ENCODE measurements around the gene FASN. TPM values are rescaled to one million over a fixed set of nuclear protein-coding genes. Genes with fewer than 3 reads are reported as not detected.

Gene FASN
- polyA plus RNA-seq, 2 of the 4 experiments (the other 2 are of a cell fraction), result 12.9 to 169 TPM

DNA sequence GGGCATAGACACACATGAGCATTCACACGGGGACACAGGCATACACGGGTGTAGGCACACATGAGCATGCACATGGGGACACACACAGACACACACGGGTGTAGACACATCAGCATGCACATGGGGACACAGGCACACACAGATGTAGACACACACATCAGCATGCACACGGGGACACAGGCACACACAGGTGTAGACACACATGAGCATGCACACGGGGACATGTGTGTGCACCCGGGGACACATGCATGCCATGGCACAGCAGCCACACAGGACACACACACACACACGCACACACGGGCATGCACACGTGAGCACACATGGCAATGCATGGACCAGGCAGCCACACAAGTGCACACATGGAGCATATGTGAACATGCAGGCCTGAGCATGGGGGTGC is 55.4 kb downstream of the FASN start (continued):
- TF ChIP-seq, protein P1, sequence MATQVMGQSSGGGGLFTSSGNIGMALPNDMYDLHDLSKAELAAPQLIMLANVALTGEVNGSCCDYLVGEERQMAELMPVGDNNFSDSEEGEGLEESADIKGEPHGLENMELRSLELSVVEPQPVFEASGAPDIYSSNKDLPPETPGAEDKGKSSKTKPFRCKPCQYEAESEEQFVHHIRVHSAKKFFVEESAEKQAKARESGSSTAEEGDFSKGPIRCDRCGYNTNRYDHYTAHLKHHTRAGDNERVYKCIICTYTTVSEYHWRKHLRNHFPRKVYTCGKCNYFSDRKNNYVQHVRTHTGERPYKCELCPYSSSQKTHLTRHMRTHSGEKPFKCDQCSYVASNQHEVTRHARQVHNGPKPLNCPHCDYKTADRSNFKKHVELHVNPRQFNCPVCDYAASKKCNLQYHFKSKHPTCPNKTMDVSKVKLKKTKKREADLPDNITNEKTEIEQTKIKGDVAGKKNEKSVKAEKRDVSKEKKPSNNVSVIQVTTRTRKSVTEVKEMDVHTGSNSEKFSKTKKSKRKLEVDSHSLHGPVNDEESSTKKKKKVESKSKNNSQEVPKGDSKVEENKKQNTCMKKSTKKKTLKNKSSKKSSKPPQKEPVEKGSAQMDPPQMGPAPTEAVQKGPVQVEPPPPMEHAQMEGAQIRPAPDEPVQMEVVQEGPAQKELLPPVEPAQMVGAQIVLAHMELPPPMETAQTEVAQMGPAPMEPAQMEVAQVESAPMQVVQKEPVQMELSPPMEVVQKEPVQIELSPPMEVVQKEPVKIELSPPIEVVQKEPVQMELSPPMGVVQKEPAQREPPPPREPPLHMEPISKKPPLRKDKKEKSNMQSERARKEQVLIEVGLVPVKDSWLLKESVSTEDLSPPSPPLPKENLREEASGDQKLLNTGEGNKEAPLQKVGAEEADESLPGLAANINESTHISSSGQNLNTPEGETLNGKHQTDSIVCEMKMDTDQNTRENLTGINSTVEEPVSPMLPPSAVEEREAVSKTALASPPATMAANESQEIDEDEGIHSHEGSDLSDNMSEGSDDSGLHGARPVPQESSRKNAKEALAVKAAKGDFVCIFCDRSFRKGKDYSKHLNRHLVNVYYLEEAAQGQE (IDR thresholded peaks at IDR 0.05), result no peak
- TF ChIP-seq, protein P2, sequence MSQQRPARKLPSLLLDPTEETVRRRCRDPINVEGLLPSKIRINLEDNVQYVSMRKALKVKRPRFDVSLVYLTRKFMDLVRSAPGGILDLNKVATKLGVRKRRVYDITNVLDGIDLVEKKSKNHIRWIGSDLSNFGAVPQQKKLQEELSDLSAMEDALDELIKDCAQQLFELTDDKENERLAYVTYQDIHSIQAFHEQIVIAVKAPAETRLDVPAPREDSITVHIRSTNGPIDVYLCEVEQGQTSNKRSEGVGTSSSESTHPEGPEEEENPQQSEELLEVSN (IDR thresholded peaks at IDR 0.05; ENCODE audit: borderline replicate concordance, low read depth), result no peak
- TF ChIP-seq MAFK (IDR thresholded peaks at IDR 0.05; ENCODE audit: partially characterized antibody), result no peak
- TF ChIP-seq HOXB5 (CRISPR knock-in tag; IDR thresholded peaks at IDR 0.05), result no peak
- TF ChIP-seq ZFP36 (IDR thresholded peaks at IDR 0.05; ENCODE audit: borderline replicate concordance, partially characterized antibody), result no peak
- TF ChIP-seq FOSL2 (IDR thresholded peaks at IDR 0.05), result no peak
- no peak for TF ChIP-seq FOSL2 (CRISPR knock-in tag; IDR thresholded peaks at IDR 0.05)
- TF ChIP-seq, protein P3, sequence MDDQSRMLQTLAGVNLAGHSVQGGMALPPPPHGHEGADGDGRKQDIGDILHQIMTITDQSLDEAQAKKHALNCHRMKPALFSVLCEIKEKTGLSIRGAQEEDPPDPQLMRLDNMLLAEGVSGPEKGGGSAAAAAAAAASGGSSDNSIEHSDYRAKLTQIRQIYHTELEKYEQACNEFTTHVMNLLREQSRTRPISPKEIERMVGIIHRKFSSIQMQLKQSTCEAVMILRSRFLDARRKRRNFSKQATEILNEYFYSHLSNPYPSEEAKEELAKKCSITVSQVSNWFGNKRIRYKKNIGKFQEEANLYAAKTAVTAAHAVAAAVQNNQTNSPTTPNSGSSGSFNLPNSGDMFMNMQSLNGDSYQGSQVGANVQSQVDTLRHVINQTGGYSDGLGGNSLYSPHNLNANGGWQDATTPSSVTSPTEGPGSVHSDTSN (IDR thresholded peaks at IDR 0.05), result no peak

DNA sequence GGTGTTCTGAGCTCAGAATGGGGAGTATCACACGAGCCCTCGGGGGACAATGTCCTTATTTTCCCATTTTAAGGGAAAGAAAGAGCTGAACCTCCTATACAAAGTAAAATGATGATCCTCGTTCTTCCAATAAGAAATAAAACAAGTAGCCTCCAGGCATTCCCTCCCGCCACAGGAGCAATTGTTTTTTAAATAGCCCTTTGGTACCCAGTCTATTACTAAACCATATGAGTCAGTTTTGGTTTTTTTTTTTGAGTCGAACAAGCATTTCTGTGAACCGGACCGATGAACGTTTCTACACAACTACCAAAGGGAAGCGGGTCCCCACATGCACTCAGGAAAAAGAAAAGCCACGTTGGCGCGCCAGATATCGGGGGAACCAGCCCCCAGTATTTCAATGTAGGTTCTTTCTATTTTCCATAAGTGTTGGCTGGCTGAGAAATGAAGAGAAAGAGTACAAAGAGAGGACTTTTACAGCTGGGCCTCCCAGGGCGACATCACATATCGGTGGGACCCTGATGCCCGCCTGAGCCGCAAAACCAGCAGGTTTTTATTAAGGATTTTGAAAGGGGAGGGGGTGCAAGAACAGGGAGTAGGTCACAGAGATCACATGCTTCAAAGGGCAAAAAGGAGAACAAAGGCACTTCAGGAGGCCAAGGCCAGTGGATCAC is 56.8 kb downstream of the FASN start:
- Histone ChIP-seq H3K4me1 (peaks cover 8% of the 10 kb centered on the region; the same call in 2 of the 3 replicates), H3K4me3 (no peak overlapping the region), H3K27ac (no peak overlapping the region), H3K9me3 (no peaks in the 10 kb centered on the region), H3K4me2 (no peak overlapping the region)
- DNase-seq (ENCODE audit: low read depth in 1 of 2, low spot score in 1 of 2), result no peak
- no peak for FAIRE-seq
- ChIA-PET POLR2A (no interaction called here), CTCF (interaction anchor here (0.6 to 5.2 kb wide), 7 partner anchors 8 to 165 kb away, joined by 3 to 59 read pairs (median 5); partner anchors contain the start of gene RAC3)
- WGBS (ENCODE audit: missing lambda C conversion rate), result 76% methylated on average over 17 of the region's 17 CpGs
- ATAC-seq, result no peak
- TF ChIP-seq RARB (CRISPR knock-in tag; IDR thresholded peaks at IDR 0.05), result no peak
- TF ChIP-seq EP300 (IDR thresholded peaks at IDR 0.05), result no peak
- TF ChIP-seq, protein P4, sequence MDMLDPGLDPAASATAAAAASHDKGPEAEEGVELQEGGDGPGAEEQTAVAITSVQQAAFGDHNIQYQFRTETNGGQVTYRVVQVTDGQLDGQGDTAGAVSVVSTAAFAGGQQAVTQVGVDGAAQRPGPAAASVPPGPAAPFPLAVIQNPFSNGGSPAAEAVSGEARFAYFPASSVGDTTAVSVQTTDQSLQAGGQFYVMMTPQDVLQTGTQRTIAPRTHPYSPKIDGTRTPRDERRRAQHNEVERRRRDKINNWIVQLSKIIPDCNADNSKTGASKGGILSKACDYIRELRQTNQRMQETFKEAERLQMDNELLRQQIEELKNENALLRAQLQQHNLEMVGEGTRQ (IDR thresholded peaks at IDR 0.05), result no peak
- no peak for TF ChIP-seq CBX2 (IDR thresholded peaks at IDR 0.05; ENCODE audit: borderline replicate concordance, low read depth)
- TF ChIP-seq RCOR1 (IDR thresholded peaks at IDR 0.05; ENCODE audit: low read depth, low read length), result no peak
- TF ChIP-seq, protein P1 (IDR thresholded peaks at IDR 0.05), result no peak
- TF ChIP-seq, protein P2 (IDR thresholded peaks at IDR 0.05; ENCODE audit: borderline replicate concordance, low read depth), result no peak
- no peak for TF ChIP-seq KDM5A (IDR thresholded peaks at IDR 0.05)
- TF ChIP-seq TP53 (CRISPR knock-in tag; IDR thresholded peaks at IDR 0.05), result no peak
- no peak for TF ChIP-seq ZNF302 (CRISPR knock-in tag; IDR thresholded peaks at IDR 0.05)
- no peak for TF ChIP-seq HEYL (CRISPR knock-in tag; IDR thresholded peaks at IDR 0.05)
- TF ChIP-seq ESRRA (IDR thresholded peaks at IDR 0.05; ENCODE audit: borderline replicate concordance, low read length), result no peak
- TF ChIP-seq, protein P5, sequence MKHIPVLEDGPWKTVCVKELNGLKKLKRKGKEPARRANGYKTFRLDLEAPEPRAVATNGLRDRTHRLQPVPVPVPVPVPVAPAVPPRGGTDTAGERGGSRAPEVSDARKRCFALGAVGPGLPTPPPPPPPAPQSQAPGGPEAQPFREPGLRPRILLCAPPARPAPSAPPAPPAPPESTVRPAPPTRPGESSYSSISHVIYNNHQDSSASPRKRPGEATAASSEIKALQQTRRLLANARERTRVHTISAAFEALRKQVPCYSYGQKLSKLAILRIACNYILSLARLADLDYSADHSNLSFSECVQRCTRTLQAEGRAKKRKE (CRISPR knock-in tag; IDR thresholded peaks at IDR 0.05; ENCODE audit: low read depth), result no peak
- no peak for TF ChIP-seq ZFP36 (IDR thresholded peaks at IDR 0.05; ENCODE audit: borderline replicate concordance, partially characterized antibody)

All from A549 (cell line).